Renal pelvis (tissue), 4 donors: ENCODE measurements around the gene CD96. TPM values are rescaled to one million over a fixed set of nuclear protein-coding genes. Genes with fewer than 3 reads are reported as not detected.
"Not testable (repeated sequence)": the region's sequence is repeated elsewhere in the genome, so short reads cannot be mapped to it uniquely, and the experiment has no call there.

ENCODE experiments used
- DNase-seq: peaks from one replicate; pipeline ENCODE4 v3.0.0-alpha.2; 2013
- polyA plus RNA-seq, 3 donors: library from polyadenylated mRNA; unstranded; fragments of 120-200 nt; gene quantifications; one replicate each; pipeline ENCODE4 v1.2.1, GENCODE V29; 2013; ENCODE audit not compliant: insufficient read length in 3 of 3

The CD96 gene
- polyA plus RNA-seq, 3 donors, result 1.4 to 2.3 (median 1.9) TPM

DNA sequence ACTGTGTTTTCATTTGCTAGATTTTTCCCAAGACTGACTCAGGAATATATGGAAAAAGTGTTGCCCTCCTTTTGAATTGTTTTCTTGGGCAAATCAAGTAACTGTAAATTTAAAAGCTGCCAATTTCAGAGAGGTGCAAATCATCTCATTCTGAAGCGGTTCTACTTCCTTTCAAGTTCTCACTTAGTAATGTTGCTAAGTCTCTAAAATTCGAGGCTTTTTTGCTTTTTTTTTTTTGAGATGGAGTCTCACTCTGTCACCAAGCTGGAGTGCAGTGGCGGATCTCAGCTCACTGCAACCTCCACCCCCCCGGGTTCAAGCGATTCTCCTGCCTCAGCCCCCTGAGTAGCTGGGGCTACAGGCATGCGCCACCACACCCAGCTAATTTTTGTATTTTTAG lies 130.5 kb downstream of the CD96 start:
- not testable (repeated sequence) for DNase-seq

DNA sequence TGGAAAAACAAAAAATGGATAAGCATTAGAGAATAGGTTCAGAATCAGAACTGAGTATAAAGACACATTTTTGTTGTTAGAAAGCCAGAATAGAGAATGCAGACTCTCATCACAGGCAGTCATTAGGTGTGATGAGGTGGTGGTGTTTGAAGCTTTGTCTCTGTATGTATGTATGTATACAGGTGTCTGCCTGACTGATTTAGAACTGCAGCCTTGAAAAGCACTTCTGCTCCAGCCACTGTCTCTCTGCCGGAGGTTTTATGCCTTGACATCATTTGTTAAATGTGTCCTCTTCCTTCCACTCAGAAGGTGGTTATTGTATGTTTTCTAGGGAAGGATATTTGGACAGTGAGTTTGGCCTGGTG lies 133.8 kb downstream of the CD96 start:
- no peak for DNase-seq

DNA sequence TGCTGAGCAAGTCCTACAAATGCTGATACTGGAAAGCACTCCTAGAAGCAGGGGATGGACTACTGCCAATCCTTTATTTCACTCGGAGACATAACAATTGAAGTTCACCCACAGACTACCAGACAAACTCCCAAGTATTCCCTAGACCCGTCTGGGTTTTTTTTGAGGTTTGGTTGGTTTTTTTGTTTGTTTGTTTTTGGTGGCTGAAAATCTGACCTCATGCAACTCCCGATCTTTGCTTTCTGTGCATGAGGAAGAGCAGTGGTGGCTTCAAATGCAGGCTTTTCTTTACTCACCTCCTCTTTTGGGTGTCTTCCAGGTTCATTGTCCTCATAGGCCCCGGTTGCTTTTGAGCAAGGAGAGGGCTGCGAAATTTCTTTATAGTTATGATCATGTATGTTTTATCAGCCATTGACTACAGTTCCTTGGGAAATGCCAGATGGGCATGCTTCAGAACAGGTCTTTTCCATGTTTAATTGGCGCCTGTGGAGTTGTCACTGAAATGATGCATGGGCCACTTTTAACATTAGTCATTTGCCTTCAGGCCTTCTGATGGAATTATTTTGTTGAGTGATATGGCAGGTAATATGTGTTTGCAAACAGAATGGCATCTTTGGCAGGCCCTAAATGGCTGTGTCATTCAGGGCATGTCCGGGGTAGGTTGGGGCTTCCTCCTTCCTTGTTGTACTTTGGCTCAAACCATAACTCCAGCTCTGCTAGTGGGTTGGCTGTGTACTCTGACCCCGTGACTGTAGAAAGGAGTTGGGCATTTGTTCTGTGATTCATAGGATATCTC lies 134.4 kb downstream of the CD96 start:
- no peak for DNase-seq

DNA sequence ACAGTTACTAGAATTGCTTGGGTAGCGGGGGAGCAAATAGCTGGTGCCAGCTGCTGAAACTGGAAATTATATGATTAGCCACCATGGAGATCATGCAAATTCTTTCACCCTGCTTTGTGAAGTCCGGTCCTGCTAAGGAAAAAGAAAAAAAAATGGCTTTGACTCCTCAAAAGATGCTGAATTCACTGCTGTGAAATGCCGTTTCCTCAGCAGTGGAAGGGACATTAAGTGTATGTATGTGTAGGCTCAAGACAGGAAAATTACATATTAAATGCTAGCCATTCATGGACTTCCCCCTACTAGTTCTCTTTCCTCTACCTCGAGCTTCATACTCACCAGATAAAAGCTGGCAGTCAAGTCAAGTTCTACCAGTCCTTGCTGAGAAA lies 135.0 kb downstream of the CD96 start:
- DNase-seq, result no peak

DNA sequence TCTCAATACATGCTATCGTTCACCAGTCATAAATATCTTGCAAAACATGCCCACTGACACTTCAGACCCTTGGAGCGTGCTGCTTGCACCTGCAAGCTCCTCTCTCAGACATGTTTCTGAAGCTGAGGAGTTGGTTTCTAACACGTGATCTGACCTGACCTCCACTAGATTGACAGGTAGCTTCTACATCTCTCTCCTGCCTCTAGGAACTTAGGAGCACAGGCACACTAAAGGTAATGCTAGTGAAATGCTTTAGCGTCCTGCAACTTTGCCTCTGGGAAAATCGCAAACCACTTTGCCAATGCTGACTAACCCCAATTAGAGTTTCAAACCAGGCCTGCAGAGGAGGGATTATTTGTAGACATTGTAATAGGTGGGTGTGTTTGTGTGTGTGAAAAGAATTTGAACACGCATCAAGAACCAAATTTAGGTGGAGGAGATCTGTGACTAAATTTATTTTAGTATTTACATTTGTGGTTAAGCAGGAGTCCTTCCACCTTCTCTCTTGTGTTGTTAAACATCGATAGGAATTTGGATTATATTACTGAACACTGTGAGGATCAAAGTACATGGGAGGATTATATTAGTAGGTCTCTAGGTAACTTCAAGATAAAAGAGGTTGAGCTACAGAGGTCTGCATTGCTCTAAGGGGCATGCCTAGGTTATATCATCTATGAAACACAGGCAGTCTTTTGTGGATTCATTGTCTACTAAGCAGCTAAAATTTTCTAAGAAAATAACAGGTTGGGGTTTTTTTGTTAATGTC lies 139.8 kb downstream of the CD96 start:
- no peak for DNase-seq

DNA sequence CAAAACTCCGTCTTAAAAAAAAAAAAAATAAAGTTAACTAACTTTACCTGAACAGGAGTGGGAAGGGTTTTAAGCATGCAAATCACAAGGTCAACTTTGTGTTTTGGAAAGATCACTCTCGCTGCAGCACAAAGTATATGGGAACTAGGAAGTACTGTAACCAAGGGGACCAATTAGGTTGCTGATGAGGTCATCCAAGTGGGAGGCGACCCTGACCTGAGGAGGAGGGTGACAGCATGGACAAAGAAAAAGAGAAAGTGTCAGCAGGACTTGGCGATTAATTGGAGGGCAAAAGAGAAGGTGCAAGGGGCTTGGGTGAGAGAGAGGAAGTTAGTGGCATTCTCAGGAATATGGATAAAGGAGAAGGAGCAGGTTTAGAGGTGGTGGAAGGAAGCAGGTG lies 142.6 kb downstream of the CD96 start:
- DNase-seq, result no peak

DNA sequence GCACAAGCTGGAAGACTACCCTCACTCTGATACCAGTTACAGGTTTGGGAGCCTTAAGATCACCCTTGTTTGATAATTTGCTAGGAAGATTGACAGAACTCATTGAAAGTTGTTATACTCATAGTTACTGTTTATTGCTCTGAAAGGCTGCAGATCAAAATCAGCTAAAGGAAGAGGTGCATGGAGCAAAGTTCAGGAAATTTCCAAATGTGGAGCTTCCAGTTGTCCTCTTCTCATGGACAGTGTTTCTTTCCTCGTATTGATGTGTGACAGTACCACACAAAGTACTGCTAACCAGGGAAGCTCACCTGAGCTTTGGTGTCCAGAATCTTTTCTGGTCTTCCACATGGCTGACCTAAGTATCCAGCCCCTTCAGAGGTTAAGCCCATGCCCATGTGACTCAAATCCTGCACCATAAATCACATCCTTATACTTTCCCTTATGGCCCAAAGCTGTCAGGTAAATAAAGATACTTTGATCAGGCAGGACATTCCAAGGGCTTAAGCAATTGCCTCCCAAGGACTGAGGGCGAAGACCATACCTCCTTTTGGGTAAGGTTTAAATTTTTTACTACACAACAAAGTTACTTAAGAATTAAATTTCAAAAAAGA lies 146.3 kb downstream of the CD96 start:
- no peak for DNase-seq

DNA sequence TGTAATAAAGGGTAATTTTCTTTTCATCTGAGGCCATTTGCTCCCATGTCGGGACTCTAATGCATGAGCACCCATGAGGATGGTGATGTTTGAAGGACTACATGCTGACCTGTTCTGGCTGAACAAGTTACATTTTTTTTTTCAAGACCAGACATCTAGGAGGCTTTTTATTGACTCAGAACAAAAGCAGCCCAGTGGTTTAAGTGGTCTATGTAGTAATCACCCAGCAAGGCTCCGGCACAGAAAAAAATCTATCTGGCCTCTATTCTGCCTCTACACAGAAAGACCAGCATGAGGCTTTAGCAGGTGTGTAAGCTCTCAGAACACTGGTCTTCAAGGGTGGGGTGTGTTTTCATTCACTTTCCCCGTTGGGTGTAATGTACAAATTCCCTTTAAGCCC lies 148.2 kb downstream of the CD96 start:
- no peak for DNase-seq

DNA sequence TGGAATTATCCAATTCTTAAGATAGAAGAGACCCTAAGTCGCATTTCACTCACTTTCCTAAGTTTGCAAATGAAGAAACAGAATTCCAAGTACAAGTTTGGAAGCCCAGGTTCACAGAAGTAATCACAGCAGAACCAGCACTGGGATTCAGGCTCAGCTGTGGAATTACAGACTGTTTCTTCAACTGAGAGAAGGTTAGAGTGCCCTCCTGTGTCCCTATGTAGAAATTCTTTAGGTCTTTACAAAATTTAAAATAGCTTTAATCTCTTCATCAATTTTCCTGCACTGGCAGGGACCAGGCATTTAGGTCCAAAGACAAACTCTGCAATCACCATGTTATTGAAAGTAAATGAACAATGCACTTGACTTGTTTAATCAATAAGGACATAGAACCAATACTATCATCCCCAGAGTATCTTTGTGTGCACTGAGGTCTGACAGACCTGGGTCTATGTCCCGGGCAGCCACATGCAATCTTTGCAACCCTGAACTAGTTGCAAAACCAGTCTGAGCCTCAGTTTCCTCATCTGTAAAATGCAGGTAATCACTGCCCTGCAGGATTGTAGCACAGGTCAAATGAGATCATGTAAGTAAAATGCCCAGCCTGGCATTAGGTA lies 149.4 kb downstream of the CD96 start:
- DNase-seq, result no peak

DNA sequence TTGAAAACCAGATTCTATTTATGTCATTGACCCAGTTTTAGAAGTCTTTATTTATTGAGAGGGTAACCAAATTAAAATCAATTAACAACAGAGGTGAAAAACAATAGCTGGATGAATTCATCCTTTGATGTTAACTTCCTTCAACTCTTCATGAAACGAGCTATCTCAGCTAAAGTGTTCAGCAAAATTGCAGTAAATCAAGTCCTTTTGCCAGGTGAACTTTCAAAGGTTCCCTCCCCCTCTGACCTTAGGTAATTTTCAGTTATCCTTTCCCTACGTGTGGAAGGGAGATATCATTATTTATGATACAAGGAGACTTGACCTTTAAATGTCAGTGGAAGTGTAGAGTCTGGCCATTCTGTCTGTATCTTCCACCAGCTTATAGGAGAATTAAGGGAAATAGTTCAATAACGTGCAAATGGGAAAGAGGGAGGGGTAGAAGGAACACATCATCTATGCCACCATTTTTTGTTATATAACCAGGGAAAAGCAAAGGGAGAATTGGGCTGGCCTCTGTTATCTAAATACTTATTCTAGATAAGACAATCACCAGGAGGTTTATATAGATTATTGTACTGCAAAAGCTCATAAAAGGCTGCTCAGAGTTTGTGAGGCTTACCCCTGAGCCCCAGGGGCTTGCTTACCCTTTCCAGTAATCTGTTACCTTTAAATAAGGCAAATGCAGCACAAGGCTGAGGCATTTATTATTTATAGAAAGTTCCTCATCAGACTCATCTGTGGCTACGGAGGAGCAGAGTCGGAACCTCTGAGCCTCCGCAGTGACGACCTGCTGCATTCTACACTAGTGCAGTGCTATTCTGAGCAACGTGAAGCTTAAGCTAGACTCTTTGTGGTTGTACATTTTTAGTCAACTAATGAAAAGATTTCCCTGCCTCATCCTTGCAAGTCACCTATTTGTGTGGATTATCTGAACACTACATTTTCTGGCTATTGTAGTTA lies 150.9 kb downstream of the CD96 start:
- DNase-seq, result no peak

DNA sequence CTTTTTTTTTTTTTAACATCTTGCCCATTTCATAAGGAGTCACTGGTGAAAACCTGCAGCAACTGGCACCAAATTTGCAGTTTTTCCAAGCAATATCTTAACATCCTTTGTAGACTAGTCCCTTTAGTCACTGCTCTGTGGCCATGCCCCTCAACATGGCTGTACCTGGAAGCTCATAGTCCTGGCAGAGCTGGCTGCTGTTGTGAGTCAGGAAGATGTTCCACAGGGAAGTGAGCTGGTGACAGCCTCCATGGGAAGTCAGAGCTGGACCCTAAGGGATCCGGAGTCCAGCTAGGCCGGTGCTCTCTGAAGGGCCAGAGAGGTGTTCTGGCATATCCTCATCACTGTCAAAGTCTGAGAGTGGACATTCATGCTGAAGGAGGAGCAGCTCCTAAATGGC lies 152.5 kb downstream of the CD96 start:
- no peak for DNase-seq

DNA sequence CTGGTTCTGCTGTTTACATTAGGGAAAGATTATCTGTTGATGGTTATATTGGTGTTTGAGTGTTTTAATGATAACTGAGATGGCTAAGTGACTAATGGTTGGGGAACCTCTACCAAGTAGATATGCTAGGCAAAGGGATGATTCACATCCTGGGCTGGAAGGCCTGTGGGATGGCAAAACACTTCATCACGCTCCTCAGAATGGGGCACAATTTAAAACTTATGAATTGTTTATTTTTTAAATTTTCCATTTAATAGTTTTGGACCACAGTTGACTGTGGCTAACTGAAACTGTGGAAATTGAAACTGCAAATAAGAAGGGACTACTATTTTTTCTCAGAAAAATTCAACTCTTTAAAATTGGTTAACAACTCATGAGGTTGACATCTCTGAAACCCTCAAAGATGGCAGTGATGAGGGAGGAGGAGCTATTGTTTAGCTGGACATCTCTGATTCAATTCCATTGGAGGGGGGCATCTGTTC lies 153.7 kb downstream of the CD96 start:
- no peak for DNase-seq

DNA sequence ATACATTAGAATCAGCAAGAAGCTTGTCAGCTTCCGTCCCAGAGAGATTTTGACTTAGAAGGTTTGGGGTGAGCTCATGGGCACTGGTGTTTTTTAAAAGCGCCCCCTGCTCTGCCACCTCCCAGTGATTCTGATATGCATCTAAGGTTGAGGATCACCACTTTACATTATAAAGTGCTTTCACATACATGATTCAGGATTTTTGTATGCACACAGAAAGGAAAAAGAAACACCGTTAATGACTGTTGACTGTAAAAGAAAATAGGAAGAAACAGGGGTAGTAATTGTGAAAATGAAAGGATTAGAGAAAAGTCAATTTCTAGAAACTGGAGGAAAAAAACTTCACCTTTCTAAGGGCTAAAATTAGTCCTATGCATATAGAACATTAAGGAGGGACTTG lies 158.1 kb downstream of the CD96 start:
- no peak for DNase-seq

DNA sequence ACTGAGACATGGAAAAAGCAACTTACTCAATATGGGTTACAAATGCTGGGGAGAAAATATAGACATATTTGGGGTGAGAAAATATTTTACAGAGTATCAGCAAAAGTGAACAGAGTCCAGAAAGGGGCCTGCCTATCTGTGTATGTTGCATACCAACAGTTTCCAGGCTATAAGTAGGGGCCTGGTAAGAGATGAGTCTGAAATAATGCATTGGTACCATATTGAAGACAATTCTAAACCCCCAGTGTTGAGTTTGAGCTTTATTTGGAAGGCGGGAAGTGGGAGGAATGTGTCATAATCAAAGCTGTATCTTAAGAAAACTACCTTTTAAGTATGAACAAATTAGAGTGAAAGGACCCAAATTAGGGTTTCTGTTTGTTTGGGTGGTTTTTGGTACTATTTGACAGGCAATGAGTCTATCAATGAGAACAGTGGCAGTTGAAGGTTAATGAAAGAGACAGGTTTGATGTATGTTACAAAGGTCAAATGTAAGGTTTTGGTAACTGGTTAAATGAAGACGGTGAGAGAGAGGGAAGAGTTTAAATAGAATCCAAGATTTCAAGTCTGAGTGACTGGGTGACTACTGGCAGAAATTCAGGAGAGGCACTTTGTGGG lies 159.4 kb downstream of the CD96 start:
- DNase-seq, result no peak

Other genes starting within 250 kb of the CD96 start
- gene ZBED2, start 53.1 kb downstream of the CD96 start, polyA plus RNA-seq, result under 1 TPM; 0.16 to 0.42 (median 0.26) TPM
- 10 to 100 TPM; 10.8 to 17.5 (median 14.2) TPM for gene PLCXD2, start 132.5 kb downstream of the CD96 start, polyA plus RNA-seq